WTC11 (cell line): ENCODE measurements around the gene PTP4A1. TPM values are rescaled to one million over a fixed set of nuclear protein-coding genes. Genes with fewer than 3 reads are reported as not detected.
A peak's percentile ranks its signal among the peaks of the same experiment; 100 is the strongest.

Experiments used
- ATAC-seq: fragments of 200-7000 bp; cut with Tn5 transposase; 2 replicates; pipeline ENCODE4 v1.10.0; 2021; ENCODE audit warnings: mild to moderate bottlenecking, moderate library complexity
- CTCF ChIA-PET: fragments of 300-600 bp; sonication (Branson Sonifier 250); formaldehyde crosslinking; loops from one replicate; lab custom pipeline; 2021; ENCODE audit warnings: antibody characterized with exemption; lab: Charles Lee
- POLR2A ChIA-PET: fragments of 350-600 bp; sonication (Branson Sonifier 250); formaldehyde crosslinking; loops from one replicate; lab custom pipeline; 2021; ENCODE audit warnings: antibody characterized with exemption; lab: Charles Lee
- DNase-seq: peaks from one replicate; pipeline ENCODE4 v3.0.0; 2021; ENCODE audit warnings: low spot score
- H3K27ac Mint-ChIP-seq: 2 replicates; pipeline ENCODE4 v1.8.0; 2021; ENCODE audit warnings: mixed read lengths
- H3K27me3 Mint-ChIP-seq: 2 replicates; pipeline ENCODE4 v1.8.0; 2021; ENCODE audit warnings: low read depth, mild to moderate bottlenecking, moderate library complexity, mixed read lengths
- H3K36me3 Mint-ChIP-seq: 2 replicates; pipeline ENCODE4 v1.8.0; 2021; ENCODE audit warnings: mixed read lengths
- H3K4me1 Mint-ChIP-seq: 2 replicates; pipeline ENCODE4 v1.8.0; 2022; ENCODE audit warnings: mixed read lengths
- H3K4me3 Mint-ChIP-seq: 2 replicates; pipeline ENCODE4 v1.8.0; 2021; ENCODE audit warnings: mild to moderate bottlenecking, moderate library complexity, mixed read lengths
- H3K9me3 Mint-ChIP-seq: 2 replicates; pipeline ENCODE4 v1.8.0; 2021; ENCODE audit warnings: mixed read lengths
- ELF4 ChIP-seq: sonication (generic); formaldehyde crosslinking; IDR thresholded peaks from 2 replicates; pipeline ENCODE4 v1.8.1; 2022; ENCODE audit warnings: low read depth, mild to moderate bottlenecking, moderate library complexity, missing genetic modification reagents
- FOXP1 ChIP-seq: sonication (generic); formaldehyde crosslinking; IDR thresholded peaks from 2 replicates; pipeline ENCODE4 v1.8.0; 2022; ENCODE audit warnings: missing genetic modification reagents, mild to moderate bottlenecking, moderate library complexity, borderline replicate concordance
- GRHL2 ChIP-seq: fragments of 250-450 bp; sonication (Bioruptor Pico); IDR thresholded peaks from 2 replicates; pipeline ENCODE4 v1.8.0; 2022; ENCODE audit warnings: mild to moderate bottlenecking, moderate library complexity; ENCODE audit not compliant: insufficient replicate concordance, severe bottlenecking
- ZBTB21 ChIP-seq: sonication (generic); formaldehyde crosslinking; IDR thresholded peaks from 2 replicates; pipeline ENCODE4 v1.8.1; 2023; ENCODE audit warnings: mild to moderate bottlenecking, missing genetic modification reagents, borderline replicate concordance
- ZNF219 ChIP-seq: sonication (generic); formaldehyde crosslinking; IDR thresholded peaks from 2 replicates; pipeline ENCODE4 v1.8.0; 2023; ENCODE audit warnings: missing genetic modification reagents, mild to moderate bottlenecking, borderline replicate concordance
- total RNA-seq: library from RNA; stranded (reverse); gene quantifications from 3 replicates; pipeline ENCODE4 v1.2.3, GENCODE V29; 2021
- TF ChIP-seq, protein P1 (sequence below): fragments of 200-600 bp; IDR thresholded peaks from 2 replicates; pipeline ENCODE4 v1.8.0; 2022; ENCODE audit warnings: antibody characterized with exemption
- TF ChIP-seq, protein P2 (sequence below): sonication (generic); formaldehyde crosslinking; IDR thresholded peaks from 2 replicates; pipeline ENCODE4 v1.8.1; 2023; ENCODE audit warnings: mild to moderate bottlenecking, moderate library complexity, missing genetic modification reagents
- TF ChIP-seq, protein P3 (sequence below): sonication (generic); formaldehyde crosslinking; IDR thresholded peaks from 2 replicates; pipeline ENCODE4 v1.8.0; 2023; ENCODE audit warnings: mild to moderate bottlenecking, missing genetic modification reagents
- TF ChIP-seq, protein P4 (sequence below): sonication (generic); formaldehyde crosslinking; IDR thresholded peaks from 2 replicates; pipeline ENCODE4 v1.8.1; 2023; ENCODE audit warnings: mild to moderate bottlenecking, missing genetic modification reagents
- TF ChIP-seq, protein P5 (sequence below): sonication (generic); formaldehyde crosslinking; IDR thresholded peaks from 2 replicates; pipeline ENCODE4 v1.8.1; 2022; ENCODE audit warnings: missing genetic modification reagents, borderline replicate concordance
- TF ChIP-seq, protein P6 (sequence below): sonication (generic); formaldehyde crosslinking; IDR thresholded peaks from 2 replicates; pipeline ENCODE4 v1.8.1; 2022; ENCODE audit warnings: mild to moderate bottlenecking, moderate library complexity, missing genetic modification reagents
- TF ChIP-seq, protein P7 (sequence below): fragments of 250-450 bp; sonication (Bioruptor Pico); IDR thresholded peaks from 2 replicates; pipeline ENCODE4 v1.9.0; 2021; ENCODE audit warnings: moderate library complexity, mild to moderate bottlenecking, inconsistent platforms, borderline replicate concordance
- TF ChIP-seq, protein P8 (sequence below): sonication (generic); formaldehyde crosslinking; IDR thresholded peaks from 2 replicates; pipeline ENCODE4 v1.8.1; 2023; ENCODE audit warnings: mild to moderate bottlenecking, missing genetic modification reagents

Gene PTP4A1
- total RNA-seq, 1 experiment from 2014 or later = 56.9 TPM

DNA sequence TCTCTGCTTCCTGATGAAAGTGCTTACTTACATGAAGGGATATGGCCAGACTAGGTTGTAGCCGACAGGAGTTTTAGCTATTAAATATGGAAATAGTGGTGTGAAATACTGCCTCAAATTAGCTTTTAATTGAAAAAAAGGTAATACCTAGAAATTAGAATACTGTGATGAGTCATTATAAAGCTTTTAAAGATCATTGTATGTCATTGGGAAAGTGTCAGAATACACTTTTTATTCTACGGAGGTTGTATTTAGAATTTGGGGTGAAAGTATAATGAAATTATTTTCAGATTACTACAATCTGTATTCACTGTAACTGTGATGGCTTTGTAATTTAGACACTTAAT lies 2.2 kb downstream of the PTP4A1 start:
- H3K4me3 Mint-ChIP-seq = peak overlapping the region; percentile 94
- ChIA-PET POLR2A (interaction anchor here (2.2 kb wide), 1 partner anchor 24 kb away, joined by 17 read pairs; no protein-coding TSS in a partner anchor), CTCF (interaction anchor here (0.5 to 2.3 kb wide), 7 partner anchors 8 to 907 kb away, joined by 3 to 16 read pairs (median 3); partner anchors contain the start of gene PHF3)
- H3K27me3 Mint-ChIP-seq = peaks cover 19% of the 10 kb centered on the region; the same call in 1 of the 2 replicates
- peaks cover 30% of the 10 kb centered on the region for H3K4me1 Mint-ChIP-seq
- DNase-seq (no peak), ATAC-seq (no peak)
- no peaks in the 10 kb centered on the region for H3K9me3 Mint-ChIP-seq
- no peak overlapping the region for H3K27ac Mint-ChIP-seq
- TF ChIP-seq, protein P1, sequence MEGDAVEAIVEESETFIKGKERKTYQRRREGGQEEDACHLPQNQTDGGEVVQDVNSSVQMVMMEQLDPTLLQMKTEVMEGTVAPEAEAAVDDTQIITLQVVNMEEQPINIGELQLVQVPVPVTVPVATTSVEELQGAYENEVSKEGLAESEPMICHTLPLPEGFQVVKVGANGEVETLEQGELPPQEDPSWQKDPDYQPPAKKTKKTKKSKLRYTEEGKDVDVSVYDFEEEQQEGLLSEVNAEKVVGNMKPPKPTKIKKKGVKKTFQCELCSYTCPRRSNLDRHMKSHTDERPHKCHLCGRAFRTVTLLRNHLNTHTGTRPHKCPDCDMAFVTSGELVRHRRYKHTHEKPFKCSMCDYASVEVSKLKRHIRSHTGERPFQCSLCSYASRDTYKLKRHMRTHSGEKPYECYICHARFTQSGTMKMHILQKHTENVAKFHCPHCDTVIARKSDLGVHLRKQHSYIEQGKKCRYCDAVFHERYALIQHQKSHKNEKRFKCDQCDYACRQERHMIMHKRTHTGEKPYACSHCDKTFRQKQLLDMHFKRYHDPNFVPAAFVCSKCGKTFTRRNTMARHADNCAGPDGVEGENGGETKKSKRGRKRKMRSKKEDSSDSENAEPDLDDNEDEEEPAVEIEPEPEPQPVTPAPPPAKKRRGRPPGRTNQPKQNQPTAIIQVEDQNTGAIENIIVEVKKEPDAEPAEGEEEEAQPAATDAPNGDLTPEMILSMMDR = 0 out of 2 replicates have a peak, but pooled peaks have one; percentile 2
- TF ChIP-seq, protein P2, sequence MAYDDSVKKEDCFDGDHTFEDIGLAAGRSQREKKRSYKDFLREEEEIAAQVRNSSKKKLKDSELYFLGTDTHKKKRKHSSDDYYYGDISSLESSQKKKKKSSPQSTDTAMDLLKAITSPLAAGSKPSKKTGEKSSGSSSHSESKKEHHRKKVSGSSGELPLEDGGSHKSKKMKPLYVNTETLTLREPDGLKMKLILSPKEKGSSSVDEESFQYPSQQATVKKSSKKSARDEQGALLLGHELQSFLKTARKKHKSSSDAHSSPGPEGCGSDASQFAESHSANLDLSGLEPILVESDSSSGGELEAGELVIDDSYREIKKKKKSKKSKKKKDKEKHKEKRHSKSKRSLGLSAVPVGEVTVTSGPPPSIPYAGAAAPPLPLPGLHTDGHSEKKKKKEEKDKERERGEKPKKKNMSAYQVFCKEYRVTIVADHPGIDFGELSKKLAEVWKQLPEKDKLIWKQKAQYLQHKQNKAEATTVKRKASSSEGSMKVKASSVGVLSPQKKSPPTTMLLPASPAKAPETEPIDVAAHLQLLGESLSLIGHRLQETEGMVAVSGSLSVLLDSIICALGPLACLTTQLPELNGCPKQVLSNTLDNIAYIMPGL = no peak
- peaks cover 35% of the 10 kb centered on the region for H3K36me3 Mint-ChIP-seq

DNA sequence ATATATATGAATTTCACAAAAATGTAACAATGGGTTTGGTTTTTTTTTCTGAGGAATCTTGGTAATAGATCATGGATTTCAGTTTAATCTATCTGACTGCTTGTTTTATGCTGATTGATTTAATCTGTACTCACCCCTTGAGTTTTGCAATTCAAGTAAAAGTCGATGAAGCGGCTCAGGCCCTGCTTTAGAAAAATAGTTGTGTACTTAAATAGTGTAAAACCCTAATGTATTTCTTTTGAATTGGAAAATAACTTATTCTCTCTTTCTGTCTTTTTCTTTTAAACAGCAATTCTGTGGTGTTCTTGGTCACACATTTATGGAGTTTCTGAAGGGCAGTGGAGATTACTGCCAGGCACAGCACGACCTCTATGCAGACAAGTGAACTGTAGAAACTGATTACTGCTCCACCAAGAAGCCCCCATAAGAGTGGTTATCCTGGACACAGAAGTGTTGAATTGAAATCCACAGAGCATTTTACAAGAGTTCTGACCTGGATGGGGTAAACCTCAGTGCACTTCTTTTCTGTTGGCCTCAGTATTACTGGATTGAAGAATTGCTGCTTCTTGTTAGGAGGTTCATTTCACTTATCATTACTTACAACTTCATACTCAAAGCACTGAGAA lies 4.0 kb downstream of the PTP4A1 start:
- TF ChIP-seq, protein P3, sequence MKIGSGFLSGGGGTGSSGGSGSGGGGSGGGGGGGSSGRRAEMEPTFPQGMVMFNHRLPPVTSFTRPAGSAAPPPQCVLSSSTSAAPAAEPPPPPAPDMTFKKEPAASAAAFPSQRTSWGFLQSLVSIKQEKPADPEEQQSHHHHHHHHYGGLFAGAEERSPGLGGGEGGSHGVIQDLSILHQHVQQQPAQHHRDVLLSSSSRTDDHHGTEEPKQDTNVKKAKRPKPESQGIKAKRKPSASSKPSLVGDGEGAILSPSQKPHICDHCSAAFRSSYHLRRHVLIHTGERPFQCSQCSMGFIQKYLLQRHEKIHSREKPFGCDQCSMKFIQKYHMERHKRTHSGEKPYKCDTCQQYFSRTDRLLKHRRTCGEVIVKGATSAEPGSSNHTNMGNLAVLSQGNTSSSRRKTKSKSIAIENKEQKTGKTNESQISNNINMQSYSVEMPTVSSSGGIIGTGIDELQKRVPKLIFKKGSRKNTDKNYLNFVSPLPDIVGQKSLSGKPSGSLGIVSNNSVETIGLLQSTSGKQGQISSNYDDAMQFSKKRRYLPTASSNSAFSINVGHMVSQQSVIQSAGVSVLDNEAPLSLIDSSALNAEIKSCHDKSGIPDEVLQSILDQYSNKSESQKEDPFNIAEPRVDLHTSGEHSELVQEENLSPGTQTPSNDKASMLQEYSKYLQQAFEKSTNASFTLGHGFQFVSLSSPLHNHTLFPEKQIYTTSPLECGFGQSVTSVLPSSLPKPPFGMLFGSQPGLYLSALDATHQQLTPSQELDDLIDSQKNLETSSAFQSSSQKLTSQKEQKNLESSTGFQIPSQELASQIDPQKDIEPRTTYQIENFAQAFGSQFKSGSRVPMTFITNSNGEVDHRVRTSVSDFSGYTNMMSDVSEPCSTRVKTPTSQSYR (CRISPR knock-in tag) = no peak
- TF ChIP-seq, protein P2 = no peak
- TF ChIP-seq, protein P4, sequence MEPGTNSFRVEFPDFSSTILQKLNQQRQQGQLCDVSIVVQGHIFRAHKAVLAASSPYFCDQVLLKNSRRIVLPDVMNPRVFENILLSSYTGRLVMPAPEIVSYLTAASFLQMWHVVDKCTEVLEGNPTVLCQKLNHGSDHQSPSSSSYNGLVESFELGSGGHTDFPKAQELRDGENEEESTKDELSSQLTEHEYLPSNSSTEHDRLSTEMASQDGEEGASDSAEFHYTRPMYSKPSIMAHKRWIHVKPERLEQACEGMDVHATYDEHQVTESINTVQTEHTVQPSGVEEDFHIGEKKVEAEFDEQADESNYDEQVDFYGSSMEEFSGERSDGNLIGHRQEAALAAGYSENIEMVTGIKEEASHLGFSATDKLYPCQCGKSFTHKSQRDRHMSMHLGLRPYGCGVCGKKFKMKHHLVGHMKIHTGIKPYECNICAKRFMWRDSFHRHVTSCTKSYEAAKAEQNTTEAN (CRISPR knock-in tag) = no peak
- TF ChIP-seq ZNF219 (CRISPR knock-in tag) = no peak
- TF ChIP-seq FOXP1 (CRISPR knock-in tag) = no peak
- TF ChIP-seq, protein P5, sequence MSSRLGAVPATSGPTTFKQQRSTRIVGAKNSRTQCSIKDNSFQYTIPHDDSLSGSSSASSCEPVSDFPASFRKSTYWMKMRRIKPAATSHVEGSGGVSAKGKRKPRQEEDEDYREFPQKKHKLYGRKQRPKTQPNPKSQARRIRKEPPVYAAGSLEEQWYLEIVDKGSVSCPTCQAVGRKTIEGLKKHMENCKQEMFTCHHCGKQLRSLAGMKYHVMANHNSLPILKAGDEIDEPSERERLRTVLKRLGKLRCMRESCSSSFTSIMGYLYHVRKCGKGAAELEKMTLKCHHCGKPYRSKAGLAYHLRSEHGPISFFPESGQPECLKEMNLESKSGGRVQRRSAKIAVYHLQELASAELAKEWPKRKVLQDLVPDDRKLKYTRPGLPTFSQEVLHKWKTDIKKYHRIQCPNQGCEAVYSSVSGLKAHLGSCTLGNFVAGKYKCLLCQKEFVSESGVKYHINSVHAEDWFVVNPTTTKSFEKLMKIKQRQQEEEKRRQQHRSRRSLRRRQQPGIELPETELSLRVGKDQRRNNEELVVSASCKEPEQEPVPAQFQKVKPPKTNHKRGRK (CRISPR knock-in tag) = no peak
- TF ChIP-seq, protein P6, sequence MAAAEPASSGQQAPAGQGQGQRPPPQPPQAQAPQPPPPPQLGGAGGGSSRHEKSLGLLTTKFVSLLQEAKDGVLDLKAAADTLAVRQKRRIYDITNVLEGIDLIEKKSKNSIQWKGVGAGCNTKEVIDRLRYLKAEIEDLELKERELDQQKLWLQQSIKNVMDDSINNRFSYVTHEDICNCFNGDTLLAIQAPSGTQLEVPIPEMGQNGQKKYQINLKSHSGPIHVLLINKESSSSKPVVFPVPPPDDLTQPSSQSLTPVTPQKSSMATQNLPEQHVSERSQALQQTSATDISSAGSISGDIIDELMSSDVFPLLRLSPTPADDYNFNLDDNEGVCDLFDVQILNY (CRISPR knock-in tag) = no peak
- no peak for TF ChIP-seq ZBTB21 (CRISPR knock-in tag)
- TF ChIP-seq, protein P7, sequence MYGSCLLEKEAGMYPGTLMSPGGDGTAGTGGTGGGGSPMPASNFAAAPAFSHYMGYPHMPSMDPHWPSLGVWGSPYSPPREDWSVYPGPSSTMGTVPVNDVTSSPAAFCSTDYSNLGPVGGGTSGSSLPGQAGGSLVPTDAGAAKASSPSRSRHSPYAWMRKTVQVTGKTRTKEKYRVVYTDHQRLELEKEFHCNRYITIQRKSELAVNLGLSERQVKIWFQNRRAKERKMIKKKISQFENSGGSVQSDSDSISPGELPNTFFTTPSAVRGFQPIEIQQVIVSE (CRISPR knock-in tag) = no peak
- no peak for TF ChIP-seq GRHL2
- no peak for TF ChIP-seq ELF4 (CRISPR knock-in tag)
- TF ChIP-seq, protein P8, sequence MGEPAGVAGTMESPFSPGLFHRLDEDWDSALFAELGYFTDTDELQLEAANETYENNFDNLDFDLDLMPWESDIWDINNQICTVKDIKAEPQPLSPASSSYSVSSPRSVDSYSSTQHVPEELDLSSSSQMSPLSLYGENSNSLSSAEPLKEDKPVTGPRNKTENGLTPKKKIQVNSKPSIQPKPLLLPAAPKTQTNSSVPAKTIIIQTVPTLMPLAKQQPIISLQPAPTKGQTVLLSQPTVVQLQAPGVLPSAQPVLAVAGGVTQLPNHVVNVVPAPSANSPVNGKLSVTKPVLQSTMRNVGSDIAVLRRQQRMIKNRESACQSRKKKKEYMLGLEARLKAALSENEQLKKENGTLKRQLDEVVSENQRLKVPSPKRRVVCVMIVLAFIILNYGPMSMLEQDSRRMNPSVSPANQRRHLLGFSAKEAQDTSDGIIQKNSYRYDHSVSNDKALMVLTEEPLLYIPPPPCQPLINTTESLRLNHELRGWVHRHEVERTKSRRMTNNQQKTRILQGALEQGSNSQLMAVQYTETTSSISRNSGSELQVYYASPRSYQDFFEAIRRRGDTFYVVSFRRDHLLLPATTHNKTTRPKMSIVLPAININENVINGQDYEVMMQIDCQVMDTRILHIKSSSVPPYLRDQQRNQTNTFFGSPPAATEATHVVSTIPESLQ (CRISPR knock-in tag) = no peak
- TF ChIP-seq, all 79 proteins: peak for 0
- H3K4me1 Mint-ChIP-seq = peaks cover 28% of the 10 kb centered on the region
- H3K27me3 Mint-ChIP-seq = peaks cover 6% of the 10 kb centered on the region; the same call in 1 of the 2 replicates
- peak overlapping the region; percentile 42; the same call in 1 of the 2 replicates for H3K4me3 Mint-ChIP-seq
- no peaks in the 10 kb centered on the region for H3K9me3 Mint-ChIP-seq
- DNase-seq (no peak), ATAC-seq (no peak)
- CTCF ChIA-PET = no interaction called here
- peak overlapping the region; percentile 64 for H3K27ac Mint-ChIP-seq
- peaks cover 52% of the 10 kb centered on the region for H3K36me3 Mint-ChIP-seq
- POLR2A ChIA-PET = no interaction called here
